Hepatocyte (in vitro differentiated cells): ENCODE results near the gene TCFL5. TPM values are rescaled to one million over a fixed set of nuclear protein-coding genes. Genes with fewer than 3 reads are reported as not detected.

Source experiments
- DNase-seq: peaks from one replicate; pipeline ENCODE4 v3.0.0-alpha.2; 2016; ENCODE audit warnings: low spot score
- H2AFZ ChIP-seq: fragments of 200-600 bp; sonication (generic); 2 replicates; pipeline ENCODE4 v1.6.0; 2016; ENCODE audit warnings: antibody characterized with exemption, mild to moderate bottlenecking
- H3K27ac ChIP-seq: fragments of 200-600 bp; sonication (generic); 2 replicates; pipeline ENCODE4 v1.5.1; 2016; ENCODE audit warnings: mild to moderate bottlenecking
- H3K27me3 ChIP-seq: fragments of 200-600 bp; sonication (generic); 2 replicates; pipeline ENCODE4 v1.6.1; 2016
- H3K36me3 ChIP-seq: fragments of 200-600 bp; sonication (generic); replicated peaks from 2 replicates; pipeline ENCODE4 v1.5.1; 2016; ENCODE audit warnings: low read depth; ENCODE audit not compliant: insufficient read depth
- H3K4me1 ChIP-seq: fragments of 200-600 bp; sonication (generic); 2 replicates; pipeline ENCODE4 v1.5.1; 2016; ENCODE audit warnings: mild to moderate bottlenecking, moderate library complexity; ENCODE audit not compliant: insufficient read depth
- H3K4me2 ChIP-seq: fragments of 200-600 bp; sonication (generic); 2 replicates; pipeline ENCODE4 v1.6.0; 2016
- H3K4me3 ChIP-seq: fragments of 200-600 bp; sonication (generic); 2 replicates; pipeline ENCODE4 v1.5.1; 2016; ENCODE audit warnings: mild to moderate bottlenecking
- H3K79me2 ChIP-seq: fragments of 200-600 bp; sonication (generic); 2 replicates; pipeline ENCODE4 v1.6.0; 2017; ENCODE audit warnings: mild to moderate bottlenecking
- H3K9me2 ChIP-seq: fragments of 200-600 bp; sonication (generic); replicated peaks from 2 replicates; pipeline ENCODE4 v1.6.0; 2017; ENCODE audit warnings: mild to moderate bottlenecking; ENCODE audit not compliant: insufficient read depth
- H3K9me3 ChIP-seq: fragments of 200-600 bp; sonication (generic); 2 replicates; pipeline ENCODE4 v1.5.1; 2016; ENCODE audit warnings: low read depth, mild to moderate bottlenecking
- H4K20me1 ChIP-seq: fragments of 200-600 bp; sonication (generic); 2 replicates; pipeline ENCODE4 v1.6.0; 2016; ENCODE audit warnings: mild to moderate bottlenecking; ENCODE audit not compliant: insufficient read depth, poor library complexity, severe bottlenecking
- CTCF ChIP-seq: fragments of 200-600 bp; sonication (generic); IDR thresholded peaks from 2 replicates; pipeline ENCODE4 v1.5.1; 2016; ENCODE audit warnings: antibody characterized with exemption, mild to moderate bottlenecking; ENCODE audit not compliant: poor library complexity
- EZH2 ChIP-seq: fragments of 200-600 bp; sonication (generic); IDR thresholded peaks from 2 replicates; pipeline ENCODE4 v1.6.1; 2016; ENCODE audit warnings: antibody characterized with exemption, mild to moderate bottlenecking, borderline replicate concordance
- EZH2phosphoT487 ChIP-seq: fragments of 200-600 bp; sonication (generic); IDR thresholded peaks from one replicate; pipeline ENCODE4 v1.6.1; 2018; ENCODE audit warnings: antibody characterized with exemption, mild to moderate bottlenecking, low read depth, moderate library complexity; ENCODE audit not compliant: unreplicated experiment, severe bottlenecking
- WGBS: methylation state at CpG from one replicate; pipeline ENCODE4 v1.1.6; 2016; ENCODE audit warnings: low lambda C conversion rate; ENCODE audit errors: missing lambda C conversion rate; 5-methylcytosine and 5-hydroxymethylcytosine counted together
- polyA plus RNA-seq: library from polyadenylated mRNA; unstranded; fragments of >200 nt; fragmentation: Nextera tagmentation; extraction: Ambion mirVana; gene quantifications from 2 replicates; pipeline ENCODE4 v1.2.1, GENCODE V29; 2016
- total RNA-seq: library from RNA; depleted of rRNA; stranded (reverse); fragments of >200 nt; gene quantifications from 2 replicates; pipeline ENCODE4 v1.2.3, GENCODE V29; 2014

Gene TCFL5
- total and polyA plus RNA-seq, 2 experiments from 2014 or later: 8.5 to 9.5 TPM

GRCh38 chr20:62831854-62832211, 29.8 kb downstream of the TCFL5 start:
- Histone ChIP-seq H3K27me3 (no peaks in the 10 kb centered on the region), H3K4me2 (no peak overlapping the region), H3K36me3 (no peaks in the 10 kb centered on the region), H3K9me2 (no peaks in the 10 kb centered on the region), H4K20me1 (no peaks in the 10 kb centered on the region), H3K4me1 (peaks cover 6% of the 10 kb centered on the region), H3K9me3 (no peaks in the 10 kb centered on the region), H3K79me2 (no peaks in the 10 kb centered on the region), H3K4me3 (no peak overlapping the region), H3K27ac (no peak overlapping the region), H2AFZ (no peak overlapping the region)
- 81% methylated on average over 10 of the region's 10 CpGs for WGBS
- DNase-seq: no peak
- TF ChIP-seq EZH2 (no peak), CTCF (no peak)

- Histone ChIP-seq H3K4me3 (no peak overlapping the region), H3K9me2 (no peaks in the 10 kb centered on the region), H3K9me3 (no peaks in the 10 kb centered on the region), H3K4me1 (peaks cover 6% of the 10 kb centered on the region), H3K27ac (no peak overlapping the region), H3K27me3 (no peaks in the 10 kb centered on the region), H4K20me1 (no peaks in the 10 kb centered on the region), H2AFZ (no peak overlapping the region), H3K4me2 (no peak overlapping the region), H3K79me2 (no peaks in the 10 kb centered on the region), H3K36me3 (no peaks in the 10 kb centered on the region)
- 94% methylated on average over 10 of the region's 10 CpGs for WGBS
- no peak for TF ChIP-seq EZH2phosphoT487
- no peak for TF ChIP-seq CTCF
- TF ChIP-seq EZH2: no peak
- no peak for DNase-seq
Measured at GRCh38 chr20:62831361-62831788, 30.2 kb downstream of the TCFL5 start.

- 92% methylated on average over 22 of the region's 22 CpGs for WGBS
- Histone ChIP-seq H2AFZ (no peak overlapping the region), H3K27me3 (no peaks in the 10 kb centered on the region), H3K9me2 (no peaks in the 10 kb centered on the region), H3K79me2 (no peaks in the 10 kb centered on the region), H4K20me1 (no peaks in the 10 kb centered on the region), H3K4me2 (no peak overlapping the region), H3K27ac (no peak overlapping the region), H3K4me1 (peaks cover 6% of the 10 kb centered on the region), H3K9me3 (no peaks in the 10 kb centered on the region), H3K4me3 (no peak overlapping the region), H3K36me3 (no peaks in the 10 kb centered on the region)
- no peak for DNase-seq
- TF ChIP-seq EZH2phosphoT487 (no peak), CTCF (no peak), EZH2 (no peak)
Measured at GRCh38 chr20:62830821-62831220, 30.8 kb downstream of the TCFL5 start.

GRCh38 chr20:62830251-62830650, 31.4 kb downstream of the TCFL5 start:
- H2AFZ ChIP-seq: no peak overlapping the region
- WGBS: 93% methylated on average over 10 of the region's 14 CpGs
- TF ChIP-seq CTCF (no peak), EZH2phosphoT487 (no peak), EZH2 (no peak)
- no peak overlapping the region for H3K4me3 ChIP-seq
- no peaks in the 10 kb centered on the region for H3K79me2 ChIP-seq
- H3K36me3 ChIP-seq: no peaks in the 10 kb centered on the region
- peaks cover 6% of the 10 kb centered on the region for H3K4me1 ChIP-seq
- H3K9me2 ChIP-seq: no peaks in the 10 kb centered on the region
- no peaks in the 10 kb centered on the region for H3K9me3 ChIP-seq
- no peaks in the 10 kb centered on the region for H4K20me1 ChIP-seq
- H3K27ac ChIP-seq: no peak overlapping the region
- H3K27me3 ChIP-seq: no peaks in the 10 kb centered on the region
- H3K4me2 ChIP-seq: no peak overlapping the region
- DNase-seq: no peak
